MM.1S (cell line): ENCODE data around the gene TNIK.

Source experiments
- EZH2 ChIP-seq: fragments of 300-600 bp; sonication (generic); optimal IDR thresholded peaks from 2 replicates; pipeline ENCODE3; 2017; ENCODE audit warnings: low read depth, mild to moderate bottlenecking, antibody characterized with exemption, low read length, mixed read lengths
- EZH2phosphoT487 ChIP-seq: fragments of 300-600 bp; sonication (generic); IDR thresholded peaks from 2 replicates; pipeline ENCODE4 v1.6.1; 2018; ENCODE audit warnings: antibody characterized with exemption, low read length
- TF ChIP-seq, protein P1 (sequence below): fragments of 300-600 bp; sonication (generic); IDR thresholded peaks from 2 replicates; pipeline ENCODE4 v1.5.1; 2016; ENCODE audit warnings: antibody characterized with exemption, low read length, mixed read lengths

DNA sequence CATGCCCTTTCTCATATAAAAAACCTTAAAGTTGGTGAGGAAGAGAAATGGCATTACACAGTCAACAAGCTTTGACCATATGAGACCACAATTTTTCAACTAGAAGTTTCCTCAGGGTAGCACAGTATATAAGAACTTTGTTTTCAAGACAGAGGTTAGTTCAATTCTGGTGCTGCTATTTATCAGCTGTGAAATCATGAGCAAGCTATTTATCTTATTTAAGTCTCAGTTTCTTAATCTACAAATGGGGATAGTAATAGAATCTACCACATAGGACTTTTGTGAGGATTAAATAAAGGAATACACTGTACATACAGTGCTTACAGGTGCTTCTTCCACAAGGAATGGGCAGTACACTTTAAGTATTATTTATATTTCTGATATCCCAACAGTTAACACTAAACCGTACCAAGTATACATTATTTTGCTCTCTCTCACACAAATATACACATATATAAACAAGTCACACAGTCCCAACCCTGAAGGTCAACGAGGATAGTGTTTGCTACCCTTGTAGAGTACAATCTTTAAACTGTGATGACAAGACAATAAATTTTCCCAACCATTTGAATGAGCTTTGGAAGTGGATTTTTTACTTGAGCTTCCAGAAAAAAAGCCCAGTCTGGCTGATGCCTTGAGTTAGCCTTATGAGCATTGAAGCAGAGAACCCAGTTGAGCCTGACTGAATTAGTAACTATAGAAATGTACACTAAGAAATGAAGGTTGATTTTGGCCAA, 178.8 kb downstream of the TNIK start:
- TF ChIP-seq, protein P1, sequence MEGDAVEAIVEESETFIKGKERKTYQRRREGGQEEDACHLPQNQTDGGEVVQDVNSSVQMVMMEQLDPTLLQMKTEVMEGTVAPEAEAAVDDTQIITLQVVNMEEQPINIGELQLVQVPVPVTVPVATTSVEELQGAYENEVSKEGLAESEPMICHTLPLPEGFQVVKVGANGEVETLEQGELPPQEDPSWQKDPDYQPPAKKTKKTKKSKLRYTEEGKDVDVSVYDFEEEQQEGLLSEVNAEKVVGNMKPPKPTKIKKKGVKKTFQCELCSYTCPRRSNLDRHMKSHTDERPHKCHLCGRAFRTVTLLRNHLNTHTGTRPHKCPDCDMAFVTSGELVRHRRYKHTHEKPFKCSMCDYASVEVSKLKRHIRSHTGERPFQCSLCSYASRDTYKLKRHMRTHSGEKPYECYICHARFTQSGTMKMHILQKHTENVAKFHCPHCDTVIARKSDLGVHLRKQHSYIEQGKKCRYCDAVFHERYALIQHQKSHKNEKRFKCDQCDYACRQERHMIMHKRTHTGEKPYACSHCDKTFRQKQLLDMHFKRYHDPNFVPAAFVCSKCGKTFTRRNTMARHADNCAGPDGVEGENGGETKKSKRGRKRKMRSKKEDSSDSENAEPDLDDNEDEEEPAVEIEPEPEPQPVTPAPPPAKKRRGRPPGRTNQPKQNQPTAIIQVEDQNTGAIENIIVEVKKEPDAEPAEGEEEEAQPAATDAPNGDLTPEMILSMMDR: no peak
- TF ChIP-seq EZH2: no peak
- TF ChIP-seq EZH2phosphoT487: no peak
